Body of pancreas (tissue), 4 donors: ENCODE results near the gene GBGT1.

Experiments used
- CTCF ChIP-seq, 7 experiments: fragments of 450-650 bp in 4 of 7; fragments of 200-600 bp in 3 of 7; sonication (generic) in 3 of 7; IDR thresholded peaks; one replicate each; pipeline ENCODE4 v1.5.1; 2016 to 2019; ENCODE audit warnings: antibody characterized with exemption in 7 of 7
- POLR2A ChIP-seq, 3 donors: fragments of 450-650 bp; IDR thresholded peaks; one replicate each; pipeline ENCODE4 v1.6.1; 2016; ENCODE audit warnings: antibody characterized with exemption in 3 of 3, mild to moderate bottlenecking in 2 of 3

- TF ChIP-seq POLR2A (IDR thresholded peaks at IDR 0.05) (no peak), CTCF (IDR thresholded peaks at IDR 0.05) (no peak)
These were observed 39.2 kb upstream of the GBGT1 start for GRCh38 chr9:133202688-133203453.
